Uterus (tissue), 2 donors: ENCODE data around the gene RAB11FIP3.
"Not testable (repeated sequence)": the region's sequence is repeated elsewhere in the genome, so short reads cannot be mapped to it uniquely, and the experiment has no call there.

Experiments used
- POLR2A ChIP-seq, 2 donors: fragments of 450-650 bp; IDR thresholded peaks; one replicate each; pipeline ENCODE4 v1.6.1; 2016; ENCODE audit warnings: antibody characterized with exemption in 2 of 2, mild to moderate bottlenecking in 1 of 2, moderate library complexity in 1 of 2
- TF ChIP-seq, protein P1 (sequence below), 4 experiments: fragments of 200-600 bp in 2 of 4; fragments of 450-650 bp in 2 of 4; sonication (generic) in 2 of 4; IDR thresholded peaks; one replicate each; pipeline ENCODE4 v1.5.1; 2016 to 2019; ENCODE audit warnings: antibody characterized with exemption in 4 of 4, mild to moderate bottlenecking in 2 of 4, moderate library complexity in 1 of 4

DNA sequence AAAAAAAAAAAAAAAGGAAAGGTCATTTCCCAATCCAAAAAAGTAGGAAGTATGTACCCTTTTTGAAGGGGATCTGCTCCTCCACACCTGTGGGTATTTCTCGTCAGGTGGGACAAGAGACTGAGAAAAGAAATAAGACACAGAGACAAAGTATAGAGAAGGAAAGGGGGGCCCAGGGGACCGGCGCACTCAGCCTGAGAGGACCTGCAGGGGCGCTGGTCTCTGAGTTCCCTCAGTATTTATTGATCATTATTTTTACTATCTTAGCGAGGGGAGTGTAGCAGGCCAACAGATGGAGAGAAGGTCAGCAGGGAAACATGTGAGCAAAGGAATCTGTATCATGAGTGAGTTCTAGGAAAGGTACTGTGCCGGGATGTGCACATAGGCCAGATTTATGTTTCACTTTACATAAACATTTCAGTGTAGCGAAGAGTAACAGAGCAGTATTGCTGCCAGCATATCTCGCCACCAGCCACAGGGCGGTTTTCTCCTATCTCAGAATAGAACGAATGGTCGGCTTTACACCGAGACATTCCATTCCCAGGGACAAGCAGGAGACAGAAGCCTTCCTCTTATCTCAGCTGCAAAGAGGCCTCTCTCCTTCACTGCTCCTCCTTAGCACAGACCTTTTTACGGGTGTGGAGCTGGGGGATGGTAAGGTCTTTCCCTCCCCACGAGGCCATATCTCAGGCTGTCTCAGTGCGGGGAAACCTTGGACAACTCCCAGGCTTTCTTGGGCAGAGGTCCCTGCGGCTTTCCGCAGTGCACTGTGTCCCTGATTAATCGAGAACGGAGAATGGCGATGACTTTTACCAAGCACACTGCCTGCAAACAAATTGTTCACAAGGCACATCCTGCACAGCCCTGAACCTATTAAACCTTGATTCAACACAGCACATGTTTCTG is 37.4 kb upstream of the RAB11FIP3 start:
- TF ChIP-seq POLR2A (IDR thresholded peaks at IDR 0.05), result not testable (repeated sequence)
- TF ChIP-seq, protein P1, sequence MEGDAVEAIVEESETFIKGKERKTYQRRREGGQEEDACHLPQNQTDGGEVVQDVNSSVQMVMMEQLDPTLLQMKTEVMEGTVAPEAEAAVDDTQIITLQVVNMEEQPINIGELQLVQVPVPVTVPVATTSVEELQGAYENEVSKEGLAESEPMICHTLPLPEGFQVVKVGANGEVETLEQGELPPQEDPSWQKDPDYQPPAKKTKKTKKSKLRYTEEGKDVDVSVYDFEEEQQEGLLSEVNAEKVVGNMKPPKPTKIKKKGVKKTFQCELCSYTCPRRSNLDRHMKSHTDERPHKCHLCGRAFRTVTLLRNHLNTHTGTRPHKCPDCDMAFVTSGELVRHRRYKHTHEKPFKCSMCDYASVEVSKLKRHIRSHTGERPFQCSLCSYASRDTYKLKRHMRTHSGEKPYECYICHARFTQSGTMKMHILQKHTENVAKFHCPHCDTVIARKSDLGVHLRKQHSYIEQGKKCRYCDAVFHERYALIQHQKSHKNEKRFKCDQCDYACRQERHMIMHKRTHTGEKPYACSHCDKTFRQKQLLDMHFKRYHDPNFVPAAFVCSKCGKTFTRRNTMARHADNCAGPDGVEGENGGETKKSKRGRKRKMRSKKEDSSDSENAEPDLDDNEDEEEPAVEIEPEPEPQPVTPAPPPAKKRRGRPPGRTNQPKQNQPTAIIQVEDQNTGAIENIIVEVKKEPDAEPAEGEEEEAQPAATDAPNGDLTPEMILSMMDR (IDR thresholded peaks at IDR 0.05), result not testable (repeated sequence)
